T-helper 9 cell (primary cell): Measurements from ENCODE around the gene UPF3B.
"Not testable (repeated sequence)": the region's sequence is repeated elsewhere in the genome, so short reads cannot be mapped to it uniquely, and the experiment has no call there.

Source experiments
- DNase-seq: peaks from one replicate; pipeline ENCODE4 v3.0.0-alpha.2; 2020
- total RNA-seq, 2 donors: gene quantifications; one replicate each; lab custom pipeline; 2026; lab: John Stamatoyannopoulos, UW

UPF3B gene
- total RNA-seq = 12.8 to 14.5 reads per million in 2 donors

GRCh38 chrX:119852382-119853353 is at the start of gene UPF3B:
UPF3B (minus strand) TSS chrX:119852963; CDS start chrX:119852928, 35 bp downstream.
- peak; percentile 87 for DNase-seq

GRCh38 chrX:119900976-119901375 is 48.2 kb upstream of the UPF3B start:
- no peak for DNase-seq

GRCh38 chrX:119899125-119899524 is 46.4 kb upstream of the UPF3B start:
- DNase-seq = no peak

- DNase-seq = no peak
Observed at GRCh38 chrX:119895843-119896326, 43.1 kb upstream of the UPF3B start, which contains the start of gene AKAP14. AKAP14 (plus strand) TSS chrX:119895893; CDS start chrX:119903224, 7,331 bp downstream.

GRCh38 chrX:119891961-119892692 is 39.4 kb upstream of the UPF3B start:
- not testable (repeated sequence) for DNase-seq

- DNase-seq = not testable (repeated sequence)
Observed at GRCh38 chrX:119890626-119891025, 37.9 kb upstream of the UPF3B start.

GRCh38 chrX:119887721-119888425 is 35.1 kb upstream of the UPF3B start:
- peak; percentile 48 for DNase-seq

- no peak for DNase-seq
Observed at GRCh38 chrX:119885554-119886428, 33.0 kb upstream of the UPF3B start.

- DNase-seq = no peak
Observed at GRCh38 chrX:119880552-119881437, 28.0 kb upstream of the UPF3B start.

- DNase-seq = no peak
Observed at GRCh38 chrX:119880076-119880475, 27.3 kb upstream of the UPF3B start.

- no peak for DNase-seq
Observed at GRCh38 chrX:119878740-119879139, 26.0 kb upstream of the UPF3B start.

- peak; percentile 70 for DNase-seq
Observed at GRCh38 chrX:119871599-119872395, 19.0 kb upstream of the UPF3B start, which contains the start of the genes NDUFA1 and RNF113A. NDUFA1 (plus strand) TSS chrX:119871832; CDS start chrX:119871912, 80 bp downstream. RNF113A (minus strand) TSS chrX:119871733; CDS start chrX:119871613, 120 bp downstream.

GRCh38 chrX:119871245-119871598 is 18.5 kb upstream of the UPF3B start:
- peak; percentile 23 for DNase-seq

GRCh38 chrX:119870626-119871131 is 17.9 kb upstream of the UPF3B start:
- peak; percentile 16 for DNase-seq

- DNase-seq = no peak
Observed at GRCh38 chrX:119853444-119853843, 681 bp upstream of the UPF3B start.

GRCh38 chrX:119833905-119834304 is 18.9 kb downstream of the UPF3B start:
- DNase-seq = no peak

- DNase-seq = no peak
Observed at GRCh38 chrX:119828446-119828845, 24.3 kb downstream of the UPF3B start.

GRCh38 chrX:119826399-119826959 is 26.3 kb downstream of the UPF3B start:
- DNase-seq = no peak

GRCh38 chrX:119824221-119824620 is 28.5 kb downstream of the UPF3B start:
- DNase-seq = not testable (repeated sequence)
